IPS-NIHi7 (cell line): ENCODE data around the gene SGIP1.

Experiments
- DNase-seq: peaks from one replicate; pipeline ENCODE4 v3.0.0; 2012; ENCODE audit warnings: mixed read lengths; ENCODE audit errors: extremely low spot score

SGIP1 gene

DNA sequence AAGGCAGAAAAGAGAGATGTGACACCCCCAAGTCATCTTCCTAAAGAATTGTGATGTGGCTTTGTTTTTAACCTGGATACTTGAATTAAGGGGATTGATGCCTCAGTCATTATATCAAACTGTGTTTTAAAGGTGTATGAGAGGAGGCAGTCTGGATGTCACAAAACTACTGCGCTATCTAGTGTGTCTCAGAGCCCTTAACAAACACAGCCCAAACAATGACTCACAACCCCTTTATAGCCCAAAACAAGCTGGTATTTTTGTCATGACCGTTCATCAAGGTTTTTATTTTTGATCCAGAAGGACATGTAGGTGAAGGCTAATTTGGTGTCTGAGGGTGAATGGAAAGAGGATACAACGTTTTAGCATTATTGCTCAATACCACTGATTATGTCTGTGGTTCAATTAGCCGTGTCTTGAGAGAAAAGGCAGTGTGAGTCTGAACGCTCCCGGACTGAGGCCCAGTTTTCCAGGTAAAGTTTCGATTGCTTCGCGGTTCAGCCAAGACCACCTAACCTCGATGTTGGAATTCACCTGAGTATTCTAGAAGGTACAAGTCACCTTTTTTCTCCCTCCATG is 71.6 kb downstream of the SGIP1 start:
- DNase-seq = no peak

DNA sequence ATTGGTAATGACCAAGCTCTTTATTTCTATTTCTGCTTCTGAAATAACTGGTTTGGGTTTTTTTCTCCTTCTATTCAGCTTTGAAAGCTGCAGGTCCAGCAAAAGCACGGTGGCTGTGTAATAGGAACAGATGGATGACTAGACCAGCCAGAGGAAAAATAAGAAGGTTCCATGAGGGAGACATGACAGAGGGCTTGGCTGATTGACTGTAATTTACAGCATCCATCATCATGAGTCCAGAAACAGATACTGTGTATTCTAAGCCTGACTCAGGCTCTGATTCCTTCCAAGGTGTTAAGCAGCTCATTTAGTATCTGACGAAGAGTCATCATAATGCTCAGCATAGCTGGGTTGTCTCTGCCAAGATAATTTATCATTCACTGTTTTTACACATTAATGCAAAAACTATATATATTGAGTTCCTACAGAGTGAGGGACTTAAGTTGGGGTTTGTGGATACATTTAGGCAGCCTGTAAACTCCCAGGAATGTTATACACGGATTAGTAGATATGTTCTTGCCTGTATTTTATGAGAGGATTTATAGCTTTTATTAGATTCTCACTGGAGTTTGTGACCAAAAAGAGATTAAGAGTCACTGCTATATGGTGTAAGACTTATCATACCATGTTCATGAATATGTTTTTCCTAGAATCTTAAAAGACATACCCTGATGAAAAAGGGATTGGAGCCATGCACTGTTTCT is 72.6 kb downstream of the SGIP1 start:
- DNase-seq = no peak

- DNase-seq = peak; percentile 62
Measured at GRCh38 chr1:66607458-66607857, 73.5 kb downstream of the SGIP1 start.

DNA sequence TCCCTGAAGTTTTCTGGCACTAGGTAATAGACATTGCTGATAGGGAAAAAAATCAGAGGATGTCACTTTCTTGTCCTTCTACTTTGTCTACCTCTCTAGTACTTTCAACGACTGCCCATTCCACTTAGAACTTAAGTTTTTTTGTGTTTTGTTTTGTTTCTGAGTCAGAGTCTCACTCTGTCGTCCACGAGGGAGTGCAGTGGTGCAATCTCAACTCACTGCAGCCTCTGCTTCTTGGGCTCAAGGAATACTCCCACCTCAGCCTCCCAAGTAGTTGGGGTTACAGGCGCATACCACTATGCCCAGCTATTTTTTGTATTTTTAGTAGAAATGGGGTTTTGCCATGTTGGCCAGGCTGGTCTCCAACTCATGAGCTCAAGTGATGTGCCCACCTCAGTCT is 79.2 kb downstream of the SGIP1 start:
- no peak for DNase-seq

DNA sequence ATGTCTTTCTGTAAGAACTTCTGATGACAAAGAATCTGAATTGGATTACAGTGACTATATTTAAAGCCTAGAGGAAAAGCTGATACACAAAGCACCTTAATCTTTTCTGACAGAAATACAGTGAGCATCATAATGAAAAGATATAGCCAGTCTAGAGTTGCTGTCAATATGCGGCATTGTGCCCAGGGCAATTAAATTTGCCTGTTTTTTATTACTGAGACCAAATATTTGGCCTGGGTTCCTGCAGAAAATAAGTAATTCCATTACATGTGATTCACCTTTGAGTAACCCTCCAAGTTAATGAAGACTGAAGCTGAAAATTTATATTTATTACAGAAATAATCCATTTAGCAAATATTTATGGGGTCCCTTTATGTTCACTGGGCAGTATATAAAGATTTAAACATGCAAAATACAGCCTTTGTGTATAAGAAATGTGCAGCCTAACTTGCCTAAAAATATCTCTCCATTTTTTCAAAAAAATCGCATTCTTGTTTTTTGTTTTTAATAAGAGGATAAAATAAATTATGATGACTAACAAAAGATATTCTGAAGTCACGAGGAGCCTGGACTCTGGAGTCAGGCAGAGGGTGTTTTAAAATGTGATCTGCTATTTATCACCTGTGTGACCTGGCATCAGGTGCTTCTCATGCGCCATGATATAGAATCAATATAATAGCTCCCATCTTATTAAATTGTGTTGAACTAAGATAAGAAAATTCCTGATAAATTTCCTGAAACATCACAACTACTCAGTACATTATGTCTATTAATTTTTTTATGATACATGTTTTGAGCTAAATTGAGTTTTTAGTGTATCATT is 83.6 kb downstream of the SGIP1 start:
- DNase-seq = no peak

DNA sequence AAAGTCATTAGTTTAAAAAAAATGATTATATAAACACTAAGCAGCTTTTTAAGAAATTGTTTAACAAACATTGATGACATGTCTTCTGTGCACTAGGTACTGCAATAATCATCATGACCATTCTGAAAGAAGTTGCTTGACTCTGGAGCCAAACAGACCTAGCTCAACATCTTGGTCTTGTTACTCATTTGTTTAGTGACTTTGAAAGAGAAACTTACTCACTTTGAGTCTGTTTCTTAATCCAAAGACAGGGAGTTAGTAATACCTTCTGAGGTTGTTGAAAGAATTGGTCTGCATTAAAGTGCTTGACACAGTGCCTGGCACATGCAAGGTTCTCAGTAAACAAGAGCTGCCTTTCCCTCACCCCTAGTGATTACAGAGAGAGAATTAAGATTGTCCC is 84.4 kb downstream of the SGIP1 start:
- no peak for DNase-seq

GRCh38 chr1:66623812-66624211 is 89.9 kb downstream of the SGIP1 start:
- DNase-seq = no peak

- DNase-seq = no peak
Measured at GRCh38 chr1:66624412-66625060, 90.6 kb downstream of the SGIP1 start.

DNA sequence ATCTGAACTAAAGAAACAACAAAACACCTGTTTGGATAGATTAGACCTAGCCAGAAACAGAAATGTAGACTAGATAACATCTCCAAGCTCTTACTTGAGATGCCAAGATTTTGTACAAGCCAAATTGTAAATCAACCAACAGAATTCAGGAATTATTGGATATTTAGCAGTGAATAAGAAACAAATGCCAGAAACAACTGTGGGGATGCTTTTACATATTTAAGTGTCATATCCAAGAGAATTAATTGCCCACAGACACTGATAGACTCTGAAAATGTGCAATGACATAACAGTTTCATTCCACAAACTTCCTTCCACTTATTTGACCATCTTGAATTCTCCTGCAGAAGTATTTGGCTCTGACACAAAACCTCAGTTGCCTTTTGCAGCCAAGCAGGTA is 92.3 kb downstream of the SGIP1 start:
- no peak for DNase-seq

- DNase-seq = no peak
Measured at GRCh38 chr1:66628926-66629325, 95.0 kb downstream of the SGIP1 start.

DNA sequence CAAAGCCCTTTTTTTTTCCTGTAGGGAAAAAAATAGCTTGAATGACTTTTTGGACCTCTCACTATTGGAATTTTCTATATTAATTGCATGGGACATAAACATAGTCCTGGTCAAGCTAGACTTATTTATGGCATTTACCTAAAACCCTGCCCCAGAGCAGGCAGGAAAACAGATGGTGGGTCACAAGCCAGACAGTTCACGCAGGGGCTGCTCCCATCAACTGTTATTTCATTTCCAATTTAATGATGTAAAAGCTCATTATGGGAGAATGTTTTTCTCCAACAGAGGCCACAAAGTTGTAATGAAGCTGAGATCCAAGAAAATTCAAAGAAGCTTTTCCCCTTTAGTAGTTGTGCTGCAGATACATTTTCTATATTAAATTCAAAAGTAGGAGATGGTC is 99.2 kb downstream of the SGIP1 start:
- DNase-seq = no peak

- DNase-seq = no peak
Measured at GRCh38 chr1:66637146-66637545, 103.2 kb downstream of the SGIP1 start.

GRCh38 chr1:66641891-66642473 is 108.0 kb downstream of the SGIP1 start:
- DNase-seq = no peak

GRCh38 chr1:66642992-66643391 is 109.0 kb downstream of the SGIP1 start:
- DNase-seq = no peak

- DNase-seq = no peak
Measured at GRCh38 chr1:66644331-66644730, 110.4 kb downstream of the SGIP1 start.

DNA sequence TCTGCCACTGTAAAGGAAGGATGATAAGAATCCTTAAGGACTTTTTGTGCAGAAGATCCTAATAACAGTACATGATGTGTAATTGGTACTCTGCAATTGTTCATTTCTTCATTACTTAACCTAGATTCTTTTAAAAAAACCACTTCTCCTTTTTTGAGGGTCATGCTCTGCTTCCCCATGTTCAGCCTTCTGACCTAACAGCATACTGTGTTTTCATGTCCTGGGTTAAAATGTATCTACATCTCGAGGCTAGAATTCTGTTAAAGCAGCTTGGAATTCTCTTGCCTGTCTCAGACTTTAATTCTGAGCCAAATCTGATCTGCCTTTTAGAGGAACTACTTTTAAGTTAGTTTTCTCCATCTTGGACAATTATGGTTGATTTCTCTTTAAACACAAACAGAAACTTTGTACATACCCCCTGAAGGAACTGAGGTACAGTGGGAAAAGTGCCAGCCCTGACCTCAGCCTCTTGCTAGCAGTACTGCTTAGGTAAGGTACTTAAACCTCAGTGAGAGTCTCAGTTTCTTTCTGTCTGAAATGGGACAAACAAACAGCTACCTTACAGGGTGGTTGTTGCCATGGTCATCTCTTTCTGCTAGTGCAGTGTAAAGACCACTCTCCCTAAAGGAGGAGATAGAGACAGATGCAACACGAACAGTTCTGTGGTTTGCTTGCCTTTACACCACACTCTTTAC is 115.1 kb downstream of the SGIP1 start:
- DNase-seq = no peak

GRCh38 chr1:66652556-66652955 is 118.6 kb downstream of the SGIP1 start:
- no peak for DNase-seq

- DNase-seq = no peak
Measured at GRCh38 chr1:66654643-66655042, 120.7 kb downstream of the SGIP1 start.

- no peak for DNase-seq
Measured at GRCh38 chr1:66671455-66671854, 137.5 kb downstream of the SGIP1 start.

DNA sequence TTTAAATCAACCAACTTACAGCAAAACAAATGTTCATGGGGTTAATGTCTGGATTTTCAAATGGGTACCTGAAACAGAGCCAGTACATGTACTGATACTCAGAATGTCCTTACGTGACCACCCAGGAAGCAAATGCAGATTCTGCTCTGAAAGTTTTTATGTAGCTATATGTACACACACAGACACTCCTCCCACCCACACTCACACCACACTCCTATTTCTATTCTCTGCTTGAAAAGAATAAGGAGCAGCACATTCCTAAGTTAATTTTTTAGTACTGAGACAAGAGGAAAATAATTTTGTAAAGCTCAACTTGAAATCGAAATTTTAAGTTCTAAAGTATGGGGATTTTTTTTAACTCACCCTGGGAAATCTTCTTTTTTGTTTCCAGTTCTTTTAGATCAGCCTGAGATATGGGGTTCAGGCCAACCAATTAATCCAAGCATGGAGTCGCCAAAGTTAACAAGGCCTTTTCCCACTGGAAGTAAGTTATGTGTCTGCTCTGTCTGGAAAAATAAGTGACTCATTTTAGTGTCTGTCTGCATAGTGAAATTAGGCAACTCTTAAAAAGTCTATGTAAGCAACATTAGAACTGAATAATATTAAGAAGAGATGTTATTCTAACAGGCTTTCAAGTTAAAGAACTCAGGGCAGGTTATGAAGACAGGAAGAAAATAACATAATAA is 142.8 kb downstream of the SGIP1 start:
- DNase-seq = no peak

- DNase-seq = no peak
Measured at GRCh38 chr1:66678146-66678545, 144.2 kb downstream of the SGIP1 start.
